Osteocyte (in vitro differentiated cells): ENCODE data around the gene ME2. TPM values are rescaled to one million over a fixed set of nuclear protein-coding genes. Genes with fewer than 3 reads are reported as not detected.
A peak's percentile ranks its signal among the peaks of the same experiment; 100 is the strongest.
"Not testable (repeated sequence)": the region's sequence is repeated elsewhere in the genome, so short reads cannot be mapped to it uniquely, and the experiment has no call there.

Experiments used
- DNase-seq: peaks from one replicate; pipeline ENCODE4 v3.0.0; 2021; ENCODE audit warnings: mixed read lengths; ENCODE audit not compliant: unreplicated experiment; ENCODE audit errors: extremely low spot score
- H3K27ac Mint-ChIP-seq: one replicate; pipeline ENCODE4 v1.8.0; 2021; ENCODE audit warnings: mild to moderate bottlenecking, mixed read lengths; ENCODE audit not compliant: unreplicated experiment
- H3K27me3 Mint-ChIP-seq: one replicate; pipeline ENCODE4 v1.8.0; 2021; ENCODE audit warnings: mixed read lengths; ENCODE audit not compliant: unreplicated experiment
- H3K36me3 Mint-ChIP-seq: one replicate; pipeline ENCODE4 v1.8.0; 2021; ENCODE audit warnings: mixed read lengths; ENCODE audit not compliant: unreplicated experiment
- H3K4me1 Mint-ChIP-seq: one replicate; pipeline ENCODE4 v1.8.0; 2021; ENCODE audit warnings: mixed read lengths; ENCODE audit not compliant: unreplicated experiment
- H3K4me3 Mint-ChIP-seq: one replicate; pipeline ENCODE4 v1.8.0; 2021; ENCODE audit warnings: mild to moderate bottlenecking, moderate library complexity, mixed read lengths; ENCODE audit not compliant: unreplicated experiment
- H3K9me3 Mint-ChIP-seq: one replicate; pipeline ENCODE4 v1.8.0; 2021; ENCODE audit warnings: mixed read lengths; ENCODE audit not compliant: unreplicated experiment
- total RNA-seq: library from RNA; stranded (reverse); gene quantifications from 2 replicates; pipeline ENCODE4 v1.2.1, GENCODE V29; 2021
- TF ChIP-seq, protein P1 (sequence below): fragments of 200-600 bp; sonication (generic); IDR thresholded peaks from 2 replicates; pipeline ENCODE4 v1.5.0; 2021; ENCODE audit warnings: antibody characterized with exemption, mild to moderate bottlenecking, moderate library complexity

Gene ME2
- total RNA-seq, 1 donor from 2014 or later: 31.8 TPM

DNA sequence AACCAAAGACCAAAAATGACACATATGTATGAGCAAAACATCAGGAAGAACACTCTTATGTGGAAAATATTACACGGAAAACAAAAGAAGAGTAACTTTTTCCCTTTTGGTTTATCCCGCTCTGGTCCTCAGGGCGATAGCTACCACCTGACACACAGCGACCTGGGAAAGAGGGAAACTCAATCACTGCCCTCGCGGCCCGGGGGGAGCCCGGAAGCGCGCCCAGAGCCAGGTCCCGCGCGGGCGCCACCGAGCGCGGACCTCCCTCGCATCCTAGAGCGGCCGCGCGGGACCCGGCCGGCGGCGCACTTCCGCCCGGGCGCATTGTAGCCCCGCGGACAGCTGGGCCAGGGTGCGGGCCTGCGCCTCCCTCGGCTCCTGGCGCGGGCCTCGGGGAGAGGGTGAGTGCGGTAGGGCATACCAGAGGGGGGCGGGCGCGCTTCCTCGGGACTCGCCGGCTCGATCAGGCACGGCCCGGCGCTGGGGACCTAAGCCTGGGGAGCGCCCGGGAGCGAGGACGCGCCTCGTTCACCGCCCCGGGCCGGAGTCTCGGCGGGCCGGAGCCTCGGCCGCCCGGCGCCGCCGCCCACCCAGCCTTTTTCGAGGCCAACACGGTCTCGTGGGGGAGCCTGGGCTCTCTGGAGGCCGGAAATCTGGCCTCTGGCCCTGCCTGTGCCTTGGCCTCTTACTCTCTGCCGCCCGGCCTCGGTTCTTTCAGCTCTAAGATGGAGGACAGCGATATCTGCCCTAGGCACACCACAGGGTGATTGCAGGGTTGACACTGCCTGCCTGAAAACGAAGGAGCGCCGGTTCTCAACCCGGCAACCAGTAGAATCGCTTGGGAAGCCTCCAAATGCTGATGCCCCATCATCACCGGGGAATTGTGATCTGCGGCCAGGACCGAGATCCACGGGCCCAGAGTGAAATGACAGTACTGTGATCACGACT lies 89.1 kb downstream of the ME2 start, which contains the start of gene ELAC1:
Gene ELAC1, plus strand, starts transcription at position 327 of the 948 bp plus-strand sequence. CDS start 6,365 bp downstream, outside the sequence.
- Mint-ChIP-seq H3K9me3 (peaks cover 11% of the 10 kb centered on the region), H3K4me3 (peak within 1 kb of the TSS; percentile 89), H3K27ac (peak within 1 kb of the TSS; percentile 96), H3K36me3 (no peaks in the 10 kb centered on the region), H3K4me1 (peaks cover 17% of the 10 kb centered on the region), H3K27me3 (no peaks in the 10 kb centered on the region)
- TF ChIP-seq, protein P1, sequence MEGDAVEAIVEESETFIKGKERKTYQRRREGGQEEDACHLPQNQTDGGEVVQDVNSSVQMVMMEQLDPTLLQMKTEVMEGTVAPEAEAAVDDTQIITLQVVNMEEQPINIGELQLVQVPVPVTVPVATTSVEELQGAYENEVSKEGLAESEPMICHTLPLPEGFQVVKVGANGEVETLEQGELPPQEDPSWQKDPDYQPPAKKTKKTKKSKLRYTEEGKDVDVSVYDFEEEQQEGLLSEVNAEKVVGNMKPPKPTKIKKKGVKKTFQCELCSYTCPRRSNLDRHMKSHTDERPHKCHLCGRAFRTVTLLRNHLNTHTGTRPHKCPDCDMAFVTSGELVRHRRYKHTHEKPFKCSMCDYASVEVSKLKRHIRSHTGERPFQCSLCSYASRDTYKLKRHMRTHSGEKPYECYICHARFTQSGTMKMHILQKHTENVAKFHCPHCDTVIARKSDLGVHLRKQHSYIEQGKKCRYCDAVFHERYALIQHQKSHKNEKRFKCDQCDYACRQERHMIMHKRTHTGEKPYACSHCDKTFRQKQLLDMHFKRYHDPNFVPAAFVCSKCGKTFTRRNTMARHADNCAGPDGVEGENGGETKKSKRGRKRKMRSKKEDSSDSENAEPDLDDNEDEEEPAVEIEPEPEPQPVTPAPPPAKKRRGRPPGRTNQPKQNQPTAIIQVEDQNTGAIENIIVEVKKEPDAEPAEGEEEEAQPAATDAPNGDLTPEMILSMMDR: no peak
- DNase-seq: peak; percentile 89

DNA sequence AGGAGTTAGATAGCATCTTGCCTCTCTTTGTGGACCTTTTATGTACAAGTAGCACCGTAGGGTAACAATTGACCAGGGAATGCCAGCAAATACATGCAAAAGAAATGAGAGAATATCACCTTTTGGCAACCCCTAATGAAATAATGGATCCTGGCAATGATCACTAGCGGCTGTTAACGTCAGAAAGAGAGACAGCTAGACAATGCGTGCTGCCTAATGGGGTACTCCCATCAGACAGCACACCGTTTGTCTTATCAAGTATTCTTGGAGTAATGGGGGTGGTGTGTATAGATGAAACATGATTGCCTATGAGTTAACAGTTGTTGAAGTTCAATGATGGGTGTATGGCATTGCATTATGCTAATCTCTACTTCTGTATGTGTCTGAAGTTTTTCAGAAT lies 90.5 kb downstream of the ME2 start:
- no peak for DNase-seq
- peaks cover 17% of the 10 kb centered on the region for H3K4me1 Mint-ChIP-seq
- no peaks in the 10 kb centered on the region for H3K9me3 Mint-ChIP-seq
- peaks cover under 1% of the 10 kb centered on the region for H3K36me3 Mint-ChIP-seq
- no peaks in the 10 kb centered on the region for H3K27me3 Mint-ChIP-seq
- no peak overlapping the region for H3K27ac Mint-ChIP-seq
- H3K4me3 Mint-ChIP-seq: peak overlapping the region; percentile 89
- TF ChIP-seq, protein P1: no peak

DNA sequence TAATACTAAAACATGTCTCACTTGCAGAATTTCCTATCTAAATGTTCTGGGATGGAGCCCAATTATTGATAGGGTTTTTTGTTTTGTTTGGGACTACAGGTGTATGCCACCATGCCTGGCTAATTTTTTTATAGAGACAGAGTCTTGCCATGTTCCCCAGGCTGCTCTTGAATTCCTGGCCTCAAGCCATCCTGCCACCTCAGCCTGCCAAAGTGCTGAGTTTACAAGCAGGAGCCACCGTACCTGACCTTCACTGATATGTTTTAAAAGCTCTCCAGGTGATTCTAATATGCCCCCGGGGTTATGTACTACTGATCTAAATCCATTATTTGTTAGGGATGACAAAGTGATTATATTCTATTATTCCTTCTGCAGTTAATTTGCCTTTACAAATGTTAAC lies 91.1 kb downstream of the ME2 start:
- TF ChIP-seq, protein P1: no peak
- DNase-seq: no peak
- Mint-ChIP-seq H3K36me3 (peaks cover 5% of the 10 kb centered on the region), H3K4me1 (peaks cover 17% of the 10 kb centered on the region), H3K27me3 (no peaks in the 10 kb centered on the region), H3K4me3 (no peak overlapping the region), H3K27ac (no peak overlapping the region), H3K9me3 (no peaks in the 10 kb centered on the region)

DNA sequence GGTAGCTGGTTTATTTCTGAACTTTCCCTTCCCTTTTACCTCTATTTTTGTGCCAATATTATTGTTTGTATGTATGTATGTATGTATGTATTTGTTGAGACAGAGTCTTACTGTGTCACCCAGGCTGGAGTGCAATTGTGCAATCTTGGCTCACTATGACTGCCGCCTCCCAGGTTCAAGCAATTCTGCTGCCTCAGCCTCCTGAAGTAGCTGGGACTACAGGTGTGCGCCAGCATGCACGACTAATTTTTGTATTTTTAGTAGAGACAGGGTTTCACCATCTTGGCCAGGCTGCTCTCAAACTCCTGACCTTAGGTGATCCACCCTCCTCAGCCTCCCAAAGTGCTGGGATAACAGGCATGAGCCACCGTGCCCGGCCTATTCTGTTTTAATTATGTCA lies 93.5 kb downstream of the ME2 start:
- Mint-ChIP-seq H3K36me3 (peaks cover 24% of the 10 kb centered on the region), H3K4me1 (peaks cover 16% of the 10 kb centered on the region)
- not testable (repeated sequence) for H3K27ac Mint-ChIP-seq, H3K9me3 Mint-ChIP-seq, DNase-seq, H3K27me3 Mint-ChIP-seq, H3K4me3 Mint-ChIP-seq

DNA sequence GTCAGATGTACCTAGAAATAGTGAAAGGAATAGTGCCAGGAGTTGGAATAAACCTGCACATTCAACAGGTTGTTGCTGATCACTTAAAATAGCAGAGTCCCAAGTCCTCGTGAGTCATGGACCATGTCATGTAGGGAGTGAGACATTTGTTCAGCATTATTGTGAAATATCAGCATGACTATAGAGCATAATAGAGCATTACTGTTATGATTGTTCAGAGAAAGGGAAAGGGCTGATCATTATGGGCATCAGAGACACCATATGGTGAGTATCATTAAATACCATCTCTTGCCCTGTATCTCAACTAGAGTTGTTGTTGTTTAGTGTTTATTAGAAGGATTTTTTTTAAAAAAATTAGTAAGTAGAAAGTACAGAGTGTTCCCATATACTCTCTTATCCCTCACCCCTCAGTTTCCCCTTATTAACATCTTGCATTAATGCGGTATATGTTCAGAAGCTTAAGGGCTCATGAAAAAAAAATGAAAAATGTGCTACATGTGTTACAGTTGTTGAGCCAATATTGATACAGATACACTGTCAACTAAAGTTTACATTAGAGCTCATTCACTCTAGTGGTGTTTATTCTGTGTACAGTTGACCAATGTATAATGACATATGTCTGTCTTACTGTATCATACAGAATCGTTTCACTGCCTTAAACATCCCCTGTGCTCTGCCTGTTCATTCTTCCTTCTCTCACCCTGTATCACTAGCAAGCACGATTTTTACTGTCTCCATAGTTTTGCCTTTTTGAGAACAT lies 94.6 kb downstream of the ME2 start:
- TF ChIP-seq, protein P1: no peak
- Mint-ChIP-seq H3K27ac (no peak overlapping the region), H3K36me3 (peaks cover 35% of the 10 kb centered on the region), H3K27me3 (no peaks in the 10 kb centered on the region), H3K4me3 (no peak overlapping the region), H3K9me3 (peaks cover 5% of the 10 kb centered on the region), H3K4me1 (peaks cover 12% of the 10 kb centered on the region)
- no peak for DNase-seq
